PFSK-1 (cell line): ENCODE data around the gene DDI2.
A peak's percentile ranks its signal among the peaks of the same experiment; 100 is the strongest.

Source experiments
- FOXP2 ChIP-seq: optimal IDR thresholded peaks from 2 replicates; pipeline ENCODE3; 2011; ENCODE audit warnings: borderline replicate concordance, control low read depth, inconsistent platforms; ENCODE audit not compliant: insufficient read depth; ENCODE audit errors: extremely low read length, extremely low read depth
- POLR2AphosphoS5 ChIP-seq: IDR thresholded peaks from 2 replicates; pipeline ENCODE4 v1.6.1; 2012; ENCODE audit warnings: low read depth, mild to moderate bottlenecking, control low read depth, low read length, moderate library complexity
- REST ChIP-seq, 2 experiments: IDR thresholded peaks; 2 replicates each; pipeline versions ENCODE4 v1.6.1 to v1.8.0; 2011 to 2012; ENCODE audit warnings: low read depth in 2 of 2, low read length in 2 of 2, control low read depth in 1 of 2, inconsistent platforms in 1 of 2, mild to moderate bottlenecking in 1 of 2, moderate library complexity in 1 of 2; ENCODE audit not compliant: insufficient read depth in 1 of 2
- SIN3A ChIP-seq: IDR thresholded peaks from 2 replicates; pipeline ENCODE4 v1.6.1; 2012; ENCODE audit warnings: mild to moderate bottlenecking, low read length, moderate library complexity, borderline replicate concordance; ENCODE audit not compliant: insufficient read depth
- TAF1 ChIP-seq: IDR thresholded peaks from 2 replicates; pipeline ENCODE4 v1.6.1; 2012; ENCODE audit warnings: low read length, control low read depth, borderline replicate concordance; ENCODE audit not compliant: insufficient read depth

Gene DDI2

GRCh38 chr1:15620155-15620545 lies 2.9 kb downstream of the DDI2 start:
- TF ChIP-seq SIN3A (peak; percentile 37; the same call in 1 of the 2 replicates), POLR2AphosphoS5 (0 out of 2 replicates have a peak, but pooled peaks have one; percentile 54), TAF1 (no peak), FOXP2 (peak; percentile 24), REST (IDR thresholded peaks at IDR 0.05; ENCODE audit: insufficient read depth in 1 of 2, low read depth in 2 of 2, low read length in 2 of 2) (no peak)

- TF ChIP-seq FOXP2 (no peak), POLR2AphosphoS5 (no peak), SIN3A (no peak), TAF1 (no peak), REST (IDR thresholded peaks at IDR 0.05; ENCODE audit: insufficient read depth in 1 of 2, low read depth in 2 of 2, low read length in 2 of 2) (no peak)
Observed at GRCh38 chr1:15620902-15621682, 3.8 kb downstream of the DDI2 start.

GRCh38 chr1:15621975-15622374 lies 4.7 kb downstream of the DDI2 start:
- no peak for TF ChIP-seq REST (IDR thresholded peaks at IDR 0.05; ENCODE audit: insufficient read depth in 1 of 2, low read depth in 2 of 2, low read length in 2 of 2)
- no peak for TF ChIP-seq SIN3A
- no peak for TF ChIP-seq FOXP2
- no peak for TF ChIP-seq TAF1
- TF ChIP-seq POLR2AphosphoS5, result no peak

DNA sequence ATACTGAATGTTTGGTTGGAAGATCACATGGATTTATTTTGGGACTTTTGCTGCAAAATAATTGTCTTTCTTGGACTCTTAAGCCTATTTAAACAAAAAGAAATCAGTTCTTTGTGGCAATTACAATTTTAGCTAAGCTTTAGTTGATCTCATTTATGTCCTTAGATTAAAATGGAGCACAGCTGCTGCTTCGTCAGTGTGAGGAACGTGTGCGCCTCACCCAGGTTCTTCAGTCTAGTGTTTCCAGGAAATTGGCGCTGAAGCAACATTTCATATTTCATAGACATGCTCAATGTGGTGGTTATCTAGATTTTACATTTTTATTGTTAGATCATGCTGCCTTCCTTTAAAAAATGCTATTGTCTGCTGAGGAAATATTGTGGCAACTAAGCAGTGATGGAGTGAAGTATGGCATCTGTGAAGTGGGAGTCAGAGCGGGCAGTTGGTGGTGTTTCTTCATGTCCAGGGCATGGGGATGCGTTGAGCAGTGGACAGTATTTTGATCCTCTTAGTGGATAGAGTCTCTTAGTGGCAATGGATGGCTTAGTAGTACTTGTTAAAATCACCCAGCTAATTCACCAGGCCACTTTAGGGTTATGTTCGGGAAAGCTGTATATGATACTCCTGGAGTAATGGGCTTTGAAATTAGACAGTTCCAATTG lies 5.6 kb downstream of the DDI2 start:
- TF ChIP-seq TAF1 (no peak), POLR2AphosphoS5 (no peak), FOXP2 (no peak), REST (IDR thresholded peaks at IDR 0.05; ENCODE audit: insufficient read depth in 1 of 2, low read depth in 2 of 2, low read length in 2 of 2) (no peak), SIN3A (no peak)

DNA sequence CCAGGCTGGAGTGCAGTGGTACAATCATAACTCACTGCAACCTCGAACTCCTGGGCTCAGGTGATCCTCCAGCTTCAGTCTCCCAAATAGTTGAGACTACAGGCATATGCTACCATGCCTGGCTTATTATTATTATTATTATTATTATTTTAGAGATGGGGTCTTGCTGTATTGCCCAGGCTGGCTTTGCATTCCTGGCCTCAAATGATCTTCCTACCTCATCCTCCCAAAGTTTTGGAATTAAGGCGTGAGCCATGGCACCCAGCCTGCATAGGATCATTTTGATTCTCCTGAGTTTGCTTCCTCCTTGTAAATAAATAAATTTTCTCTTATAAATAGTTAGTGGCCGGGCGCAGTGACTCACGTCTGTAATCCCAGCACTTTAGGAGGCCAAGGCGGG lies 6.2 kb downstream of the DDI2 start:
- TF ChIP-seq SIN3A, result no peak
- TF ChIP-seq FOXP2, result no peak
- TF ChIP-seq TAF1, result no peak
- no peak for TF ChIP-seq REST (IDR thresholded peaks at IDR 0.05; ENCODE audit: insufficient read depth in 1 of 2, low read depth in 2 of 2, low read length in 2 of 2)
- TF ChIP-seq POLR2AphosphoS5, result no peak
